ENCODE data around the gene GAB2.

GAB2 gene

DNA sequence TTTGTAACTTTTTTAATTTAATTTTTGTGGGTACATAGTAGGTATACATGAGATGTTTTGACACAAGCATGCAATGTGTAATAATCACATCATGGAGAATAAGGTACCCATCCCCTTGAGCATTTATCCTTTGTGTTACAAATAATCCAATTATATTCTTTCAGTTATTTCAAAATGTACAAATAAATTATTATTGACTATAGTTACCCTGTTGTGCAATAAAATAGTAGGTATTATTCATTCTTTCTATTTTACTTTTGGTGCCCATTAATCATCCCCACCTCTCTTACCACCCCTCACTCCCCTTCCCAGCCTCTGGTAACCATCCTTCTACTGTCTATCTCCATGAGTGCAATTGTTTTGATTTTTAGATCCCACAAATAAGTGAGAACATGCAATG lies 83.5 kb downstream of the GAB2 start:
- intact Hi-C loops (cut with micrococcal nuclease) = no loop called here
- H3K27me3 Mint-ChIP-seq = no peaks in the 10 kb centered on the region
- H3K9me3 Mint-ChIP-seq = no peaks in the 10 kb centered on the region
- peaks cover 11% of the 10 kb centered on the region for H3K36me3 Mint-ChIP-seq (ENCODE audit: low read depth)
- H3K4me1 Mint-ChIP-seq (ENCODE audit: low read depth) = peaks cover 83% of the 10 kb centered on the region
- no peak overlapping the region for H3K27ac Mint-ChIP-seq
- no peak overlapping the region for H3K4me3 Mint-ChIP-seq

DNA sequence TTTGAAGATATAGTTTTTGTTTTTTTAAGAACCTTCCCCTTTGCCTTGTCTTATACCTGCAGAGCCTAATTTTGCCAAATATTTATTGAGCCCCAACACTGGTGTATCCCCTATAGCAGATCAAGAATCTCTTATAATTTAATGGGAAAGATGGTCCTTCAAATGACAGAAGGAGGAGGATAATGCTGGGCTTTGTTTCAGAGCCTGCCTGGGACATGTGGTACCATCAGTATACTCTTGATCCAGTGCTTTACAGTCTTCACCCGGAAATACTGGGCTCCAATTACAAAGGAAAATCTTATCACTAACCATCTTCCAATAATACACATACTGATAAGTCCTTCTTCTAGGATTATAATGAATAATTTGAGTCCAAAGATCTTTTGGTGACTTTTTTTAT lies 84.7 kb downstream of the GAB2 start:
- Mint-ChIP-seq H3K27ac (peak overlapping the region; percentile 73), H3K4me3 (no peak overlapping the region), H3K9me3 (no peaks in the 10 kb centered on the region), H3K36me3 (ENCODE audit: low read depth) (peaks cover 10% of the 10 kb centered on the region), H3K4me1 (ENCODE audit: low read depth) (peaks cover 76% of the 10 kb centered on the region), H3K27me3 (no peaks in the 10 kb centered on the region)
- intact Hi-C loops (cut with micrococcal nuclease) = no loop called here

DNA sequence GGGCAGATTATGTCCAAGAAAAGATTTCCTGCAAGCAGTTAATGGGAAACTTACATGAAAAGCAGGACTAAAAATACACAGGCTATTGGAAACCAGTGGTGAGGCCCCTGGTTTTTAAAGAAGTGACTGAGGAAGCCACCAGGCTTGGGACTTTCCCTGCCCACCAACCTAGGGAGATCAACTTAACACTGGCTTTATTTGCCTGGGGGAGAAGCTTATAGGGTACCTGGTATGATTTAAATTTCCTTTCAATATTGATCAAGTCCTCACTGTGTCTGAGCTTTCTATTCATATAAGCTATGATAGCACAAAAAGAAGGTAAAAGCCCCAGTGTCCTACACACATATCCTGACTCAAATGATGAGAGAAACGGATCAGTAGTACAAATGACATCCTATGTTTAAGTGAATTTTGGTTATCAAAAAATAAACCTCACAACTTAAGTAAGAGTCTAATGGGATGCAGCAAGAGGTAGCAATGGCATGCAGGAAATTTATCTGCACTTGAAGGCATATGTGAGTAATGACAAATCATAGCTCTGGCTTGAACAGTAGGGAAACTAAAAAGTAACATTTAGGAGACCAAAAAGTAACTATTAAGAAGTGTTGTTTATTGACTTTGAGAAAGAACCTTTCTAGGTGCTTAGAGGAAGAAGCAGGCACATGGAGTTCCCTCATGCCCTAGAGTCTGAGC lies 85.3 kb downstream of the GAB2 start:
- Mint-ChIP-seq H3K4me1 (ENCODE audit: low read depth) (peaks cover 73% of the 10 kb centered on the region), H3K27me3 (no peaks in the 10 kb centered on the region), H3K36me3 (ENCODE audit: low read depth) (peaks cover 10% of the 10 kb centered on the region), H3K27ac (peak overlapping the region; percentile 73), H3K9me3 (no peaks in the 10 kb centered on the region), H3K4me3 (peak overlapping the region; percentile 9)
- intact Hi-C loops (cut with micrococcal nuclease) = no loop called here

DNA sequence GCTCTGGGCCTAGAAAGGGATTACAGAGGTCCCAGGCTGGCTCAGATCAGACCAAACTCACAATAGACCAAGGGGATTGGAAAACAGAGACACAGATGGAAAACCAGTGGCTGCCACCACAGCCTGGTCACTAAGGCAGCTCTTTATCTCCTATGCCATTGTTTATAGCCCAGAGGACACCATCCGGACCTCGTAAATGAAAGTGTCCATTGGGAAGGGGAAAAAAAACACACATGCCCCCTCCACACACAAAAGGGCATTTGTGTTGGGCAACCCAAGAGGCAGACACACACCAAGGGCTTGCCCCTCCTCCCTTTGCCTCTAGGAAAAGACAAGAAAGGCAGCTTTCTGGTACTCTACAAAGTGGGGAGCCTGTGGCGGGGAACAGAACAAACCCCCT lies 85.9 kb downstream of the GAB2 start:
- Mint-ChIP-seq H3K36me3 (ENCODE audit: low read depth) (peaks cover 10% of the 10 kb centered on the region), H3K4me3 (no peak overlapping the region), H3K9me3 (no peaks in the 10 kb centered on the region), H3K27me3 (no peaks in the 10 kb centered on the region), H3K4me1 (ENCODE audit: low read depth) (peaks cover 74% of the 10 kb centered on the region), H3K27ac (peak overlapping the region; percentile 73)
- intact Hi-C loops (cut with micrococcal nuclease) = no loop called here

GRCh38 chr11:78330361-78330760 lies 87.3 kb downstream of the GAB2 start:
- peak overlapping the region; percentile 30 for H3K27ac Mint-ChIP-seq
- peaks cover 84% of the 10 kb centered on the region for H3K4me1 Mint-ChIP-seq (ENCODE audit: low read depth)
- intact Hi-C loops (cut with micrococcal nuclease) = no loop called here
- no peak overlapping the region for H3K4me3 Mint-ChIP-seq
- no peaks in the 10 kb centered on the region for H3K27me3 Mint-ChIP-seq
- no peaks in the 10 kb centered on the region for H3K9me3 Mint-ChIP-seq
- H3K36me3 Mint-ChIP-seq (ENCODE audit: low read depth) = peaks cover 6% of the 10 kb centered on the region

DNA sequence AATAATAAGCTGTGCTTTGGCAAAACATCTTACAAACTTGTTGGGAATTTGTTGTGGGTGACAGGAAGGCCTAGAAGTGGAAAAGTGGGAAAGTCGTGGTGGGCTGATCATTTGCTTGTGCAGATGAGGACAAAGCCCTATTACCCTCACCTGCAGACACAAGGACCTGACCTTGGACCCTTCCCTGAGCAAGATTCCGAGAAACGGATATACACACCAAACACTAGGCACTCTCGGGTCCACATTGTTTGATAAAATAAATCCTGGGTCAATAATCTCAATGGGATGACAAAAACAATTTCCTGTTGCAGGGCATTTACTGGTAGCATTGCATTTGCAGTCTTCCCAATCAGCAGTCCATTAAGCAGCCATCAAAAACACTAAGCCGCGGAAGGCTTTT lies 89.7 kb downstream of the GAB2 start:
- H3K4me3 Mint-ChIP-seq = no peak overlapping the region
- H3K27me3 Mint-ChIP-seq = no peaks in the 10 kb centered on the region
- H3K4me1 Mint-ChIP-seq (ENCODE audit: low read depth) = peaks cover 87% of the 10 kb centered on the region
- H3K9me3 Mint-ChIP-seq = no peaks in the 10 kb centered on the region
- intact Hi-C loops (cut with micrococcal nuclease) = no loop called here
- no peaks in the 10 kb centered on the region for H3K36me3 Mint-ChIP-seq (ENCODE audit: low read depth)
- no peak overlapping the region for H3K27ac Mint-ChIP-seq

DNA sequence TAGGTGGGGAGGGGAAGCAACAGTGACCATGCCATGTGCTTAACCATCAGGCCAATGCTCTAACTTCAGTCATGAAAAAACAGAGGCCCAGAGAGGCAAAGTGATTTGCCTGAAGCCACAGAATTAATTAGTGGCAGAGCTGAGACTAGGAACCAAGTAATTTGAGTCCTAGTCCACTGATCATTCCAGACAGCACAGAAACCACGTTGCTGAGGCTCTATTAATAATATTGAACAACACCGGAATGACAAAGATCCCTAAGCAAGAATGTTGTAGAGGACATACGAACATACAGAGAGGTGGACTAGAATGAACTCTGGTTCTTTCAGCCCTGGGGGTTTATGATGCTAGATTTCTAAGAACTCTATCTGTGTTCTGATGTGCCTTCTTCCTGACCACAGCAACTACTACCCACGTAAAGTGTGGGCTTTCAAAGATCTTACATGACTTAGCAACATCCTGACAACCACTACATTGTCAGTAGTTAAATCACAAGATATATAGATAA lies 92.3 kb downstream of the GAB2 start:
- intact Hi-C loops (cut with micrococcal nuclease) = no loop called here
- no peaks in the 10 kb centered on the region for H3K9me3 Mint-ChIP-seq
- no peaks in the 10 kb centered on the region for H3K27me3 Mint-ChIP-seq
- H3K27ac Mint-ChIP-seq = no peak overlapping the region
- no peaks in the 10 kb centered on the region for H3K36me3 Mint-ChIP-seq (ENCODE audit: low read depth)
- H3K4me1 Mint-ChIP-seq (ENCODE audit: low read depth) = peaks cover 85% of the 10 kb centered on the region
- no peak overlapping the region for H3K4me3 Mint-ChIP-seq

DNA sequence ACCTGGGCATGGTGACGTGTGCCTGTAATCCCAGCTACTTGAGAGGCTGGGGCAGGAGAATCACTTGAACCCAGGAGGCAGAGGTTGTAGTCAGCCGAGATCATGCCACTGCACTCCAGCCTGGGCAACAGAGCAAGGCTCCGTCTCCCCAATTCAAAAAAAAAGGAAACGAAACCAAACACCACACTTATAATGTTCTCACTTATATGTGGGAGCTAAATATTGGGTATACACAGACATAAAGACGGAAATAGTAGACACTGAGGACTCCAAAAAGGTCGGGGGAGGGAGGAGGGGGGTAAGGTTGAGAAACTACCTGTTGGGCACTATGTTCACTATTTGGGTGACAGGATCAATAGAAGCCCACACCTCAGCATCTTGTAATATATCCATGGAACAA lies 94.3 kb downstream of the GAB2 start:
- Mint-ChIP-seq H3K4me3 (no peak overlapping the region), H3K27me3 (no peaks in the 10 kb centered on the region)

GRCh38 chr11:78319453-78319955 lies 98.1 kb downstream of the GAB2 start:
- Mint-ChIP-seq H3K9me3 (no peaks in the 10 kb centered on the region), H3K36me3 (ENCODE audit: low read depth) (peaks cover 19% of the 10 kb centered on the region), H3K4me1 (ENCODE audit: low read depth) (peaks cover 83% of the 10 kb centered on the region), H3K27ac (no peak overlapping the region), H3K4me3 (no peak overlapping the region), H3K27me3 (no peaks in the 10 kb centered on the region)
- intact Hi-C loops (cut with micrococcal nuclease) = loop anchor here (5.0 kb wide), 1 partner anchor 63 kb away; no protein-coding TSS in a partner anchor

More for the DNA sequence above, 94.3 kb downstream of the GAB2 start:
- Mint-ChIP-seq H3K4me1 (ENCODE audit: low read depth) (peaks cover 83% of the 10 kb centered on the region), H3K27ac (no peak overlapping the region), H3K9me3 (no peaks in the 10 kb centered on the region), H3K36me3 (ENCODE audit: low read depth) (no peaks in the 10 kb centered on the region)
- intact Hi-C loops (cut with micrococcal nuclease) = no loop called here

DNA sequence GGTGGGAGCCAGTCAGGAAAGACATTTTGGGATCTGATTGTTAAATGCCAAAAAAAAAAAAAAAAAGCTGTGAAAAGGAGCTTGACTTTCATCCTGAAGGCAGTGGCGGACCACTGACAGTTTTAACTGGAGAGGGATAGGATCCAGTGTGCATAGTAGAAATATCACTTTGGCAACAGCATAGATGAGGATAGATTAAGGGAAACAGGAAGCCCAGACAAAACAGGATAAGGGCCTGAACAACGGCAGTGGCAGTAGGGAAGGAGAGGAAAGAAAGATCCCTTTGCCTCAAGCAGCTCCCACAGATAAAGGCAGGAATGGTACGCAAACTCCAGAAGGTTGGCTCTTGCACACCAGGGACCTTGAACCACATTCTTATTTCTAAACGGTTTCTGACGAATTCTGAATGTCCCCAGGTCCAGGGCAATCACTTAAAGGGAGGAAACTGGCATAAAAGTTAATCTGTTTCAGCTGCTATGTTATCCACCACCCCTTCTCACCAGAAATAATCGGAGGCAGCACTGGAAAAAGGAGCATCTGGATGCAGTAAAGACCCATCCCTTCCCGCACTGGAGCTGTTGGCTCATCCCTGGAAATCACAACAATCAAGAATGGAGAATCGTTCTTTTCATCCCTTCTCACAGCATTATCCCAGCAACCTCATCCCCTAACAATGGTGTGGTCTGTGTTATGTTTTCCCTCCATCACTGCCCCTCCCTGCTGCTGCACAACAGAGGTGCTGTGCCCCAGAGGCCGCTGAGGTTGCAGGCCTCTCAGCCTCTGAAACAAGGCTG lies 99.1 kb downstream of the GAB2 start:
- Mint-ChIP-seq H3K4me3 (no peak overlapping the region), H3K4me1 (ENCODE audit: low read depth) (peaks cover 83% of the 10 kb centered on the region), H3K27ac (peak overlapping the region; percentile 21), H3K27me3 (no peaks in the 10 kb centered on the region), H3K36me3 (ENCODE audit: low read depth) (peaks cover 23% of the 10 kb centered on the region), H3K9me3 (no peaks in the 10 kb centered on the region)
- intact Hi-C loops (cut with micrococcal nuclease) = loop anchor here (5.0 kb wide), 1 partner anchor 64 kb away; no protein-coding TSS in a partner anchor

DNA sequence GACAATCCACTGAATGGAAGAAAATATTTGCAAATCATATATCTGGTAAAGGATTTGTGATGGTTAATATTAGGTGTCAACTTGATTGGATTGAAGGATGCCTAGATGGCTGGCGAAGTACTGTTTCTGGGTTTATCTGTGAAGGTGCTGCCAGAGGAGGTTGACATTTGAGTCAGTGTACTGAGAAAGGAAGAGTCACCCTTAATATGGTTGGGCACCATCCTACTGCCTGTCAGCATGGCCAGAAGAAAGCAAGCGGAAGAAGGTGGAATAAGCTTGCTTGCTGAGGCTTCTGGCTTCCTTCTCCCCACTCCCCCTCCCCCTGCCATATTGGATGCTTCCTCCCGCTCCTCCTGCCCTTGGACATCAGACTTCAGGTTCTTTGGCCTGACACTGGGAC lies 101.9 kb downstream of the GAB2 start:
- H3K4me1 Mint-ChIP-seq (ENCODE audit: low read depth) = peaks cover 69% of the 10 kb centered on the region
- intact Hi-C loops (cut with micrococcal nuclease) = loop anchor here (5.0 kb wide), 1 partner anchor 67 kb away; no protein-coding TSS in a partner anchor
- H3K27me3 Mint-ChIP-seq = no peaks in the 10 kb centered on the region
- peaks cover 24% of the 10 kb centered on the region for H3K36me3 Mint-ChIP-seq (ENCODE audit: low read depth)
- H3K4me3 Mint-ChIP-seq = no peak overlapping the region
- no peaks in the 10 kb centered on the region for H3K9me3 Mint-ChIP-seq
- H3K27ac Mint-ChIP-seq = no peak overlapping the region

- H3K27me3 Mint-ChIP-seq = no peaks in the 10 kb centered on the region
- peak overlapping the region; percentile 41 for H3K27ac Mint-ChIP-seq
- H3K4me1 Mint-ChIP-seq (ENCODE audit: low read depth) = peaks cover 68% of the 10 kb centered on the region
- H3K36me3 Mint-ChIP-seq (ENCODE audit: low read depth) = peaks cover 26% of the 10 kb centered on the region
- no peaks in the 10 kb centered on the region for H3K9me3 Mint-ChIP-seq
- H3K4me3 Mint-ChIP-seq = no peak overlapping the region
- intact Hi-C loops (cut with micrococcal nuclease) = loop anchor here (5.0 kb wide), 1 partner anchor 68 kb away; no protein-coding TSS in a partner anchor
Observed at GRCh38 chr11:78314762-78315161, 102.9 kb downstream of the GAB2 start.

- Mint-ChIP-seq H3K9me3 (no peaks in the 10 kb centered on the region), H3K4me3 (no peak overlapping the region), H3K27ac (peak overlapping the region; percentile 41), H3K36me3 (ENCODE audit: low read depth) (peaks cover 30% of the 10 kb centered on the region), H3K4me1 (ENCODE audit: low read depth) (peaks cover 72% of the 10 kb centered on the region), H3K27me3 (no peaks in the 10 kb centered on the region)
- intact Hi-C loops (cut with micrococcal nuclease) = no loop called here
Observed at GRCh38 chr11:78313898-78314297, 103.7 kb downstream of the GAB2 start.

GRCh38 chr11:78313181-78313795 lies 104.3 kb downstream of the GAB2 start:
- Mint-ChIP-seq H3K4me1 (ENCODE audit: low read depth) (peaks cover 72% of the 10 kb centered on the region), H3K36me3 (ENCODE audit: low read depth) (peaks cover 31% of the 10 kb centered on the region), H3K9me3 (no peaks in the 10 kb centered on the region), H3K27ac (peak overlapping the region; percentile 41), H3K4me3 (no peak overlapping the region), H3K27me3 (no peaks in the 10 kb centered on the region)
- intact Hi-C loops (cut with micrococcal nuclease) = no loop called here
